DND-41 (cell line): ENCODE results near the gene RALGPS1.

Experiments
- ATAC-seq: fragments of 200-7000 bp; cut with Tn5 transposase; 3 replicates; pipeline ENCODE4 v1.9.1; 2021; ENCODE audit warnings: low read depth; ENCODE audit not compliant: insufficient read depth
- DNase-seq: peaks from one replicate; pipeline ENCODE4 v3.0.0-alpha.2; 2020
- H2AFZ ChIP-seq: 2 replicates; pipeline ENCODE4 v1.6.0; 2012; ENCODE audit warnings: low read depth, low read length
- H3K27ac ChIP-seq: 2 replicates; pipeline ENCODE4 v1.5.1; 2012; ENCODE audit warnings: low read length, inconsistent platforms
- H3K27me3 ChIP-seq: fragments of 200-600 bp; sonication (generic); 2 replicates; pipeline ENCODE4 v1.6.0; 2012; ENCODE audit warnings: low read length, mild to moderate bottlenecking, inconsistent platforms; ENCODE audit not compliant: insufficient read depth, poor library complexity
- H3K36me3 ChIP-seq: 2 replicates; pipeline ENCODE4 v1.5.1; 2012; ENCODE audit warnings: low read length, inconsistent platforms; ENCODE audit not compliant: insufficient read depth
- H3K4me1 ChIP-seq: 2 replicates; pipeline ENCODE4 v1.5.1; 2012; ENCODE audit warnings: mild to moderate bottlenecking, low read length; ENCODE audit not compliant: insufficient read depth
- H3K4me2 ChIP-seq: 2 replicates; pipeline ENCODE4 v1.6.0; 2012; ENCODE audit warnings: mild to moderate bottlenecking, moderate library complexity, low read length, inconsistent platforms; ENCODE audit not compliant: insufficient read depth
- H3K4me3 ChIP-seq, 2 experiments: fragments of 200-600 bp in 1 of 2; shearing (Covaris generic) in 1 of 2; 2 replicates each; pipeline ENCODE4 v1.5.1; 2012 to 2016; ENCODE audit warnings: inconsistent platforms in 2 of 2, low read length in 2 of 2, mild to moderate bottlenecking in 2 of 2, low read depth in 1 of 2, moderate library complexity in 1 of 2
- H3K79me2 ChIP-seq: 2 replicates; pipeline ENCODE4 v1.6.0; 2012; ENCODE audit warnings: low read length, inconsistent platforms; ENCODE audit not compliant: insufficient read depth
- H3K9ac ChIP-seq: 2 replicates; pipeline ENCODE4 v1.6.0; 2012; ENCODE audit warnings: low read depth, mild to moderate bottlenecking, inconsistent platforms, low read length, moderate library complexity
- H3K9me3 ChIP-seq: 2 replicates; pipeline ENCODE4 v1.5.1; 2012; ENCODE audit warnings: low read length, moderate library complexity, mild to moderate bottlenecking, inconsistent platforms; ENCODE audit not compliant: insufficient read depth, severe bottlenecking
- H4K20me1 ChIP-seq: 2 replicates; pipeline ENCODE4 v1.6.0; 2012; ENCODE audit warnings: low read length; ENCODE audit not compliant: insufficient read depth
- CTCF ChIP-seq: IDR thresholded peaks from 2 replicates; pipeline ENCODE4 v1.5.1; 2012; ENCODE audit warnings: borderline replicate concordance, low read length, moderate library complexity, mild to moderate bottlenecking; ENCODE audit not compliant: poor library complexity, severe bottlenecking; ENCODE audit errors: extremely low read depth
- EZH2 ChIP-seq: IDR thresholded peaks from 3 replicates; pipeline ENCODE4 v1.6.1; 2012; ENCODE audit warnings: borderline replicate concordance, low read depth, mild to moderate bottlenecking, moderate library complexity, low read length, inconsistent platforms; ENCODE audit not compliant: severe bottlenecking

The RALGPS1 gene

GRCh38 chr9:127064335-127064734 lies 149.8 kb downstream of the RALGPS1 start:
- H3K27me3 ChIP-seq: peaks cover 12% of the 10 kb centered on the region
- no peaks in the 10 kb centered on the region for H3K79me2 ChIP-seq

GRCh38 chr9:127065592-127065991 lies 151.0 kb downstream of the RALGPS1 start:
- no peak for TF ChIP-seq CTCF
- no peak for TF ChIP-seq EZH2
- H3K4me1 ChIP-seq: no peaks in the 10 kb centered on the region
- ATAC-seq (no peak), DNase-seq (no peak)
- no peaks in the 10 kb centered on the region for H4K20me1 ChIP-seq
- no peaks in the 10 kb centered on the region for H3K9me3 ChIP-seq
- H2AFZ ChIP-seq: no peak overlapping the region
- no peak overlapping the region for H3K9ac ChIP-seq
- no peaks in the 10 kb centered on the region for H3K36me3 ChIP-seq
- H3K27me3 ChIP-seq: peaks cover 8% of the 10 kb centered on the region
- no peak overlapping the region for H3K27ac ChIP-seq
- H3K79me2 ChIP-seq: no peaks in the 10 kb centered on the region
- H3K4me2 ChIP-seq: no peak overlapping the region
- H3K4me3 ChIP-seq: no peak overlapping the region

More at GRCh38 chr9:127064335-127064734, 149.8 kb downstream of the RALGPS1 start:
- no peak overlapping the region for H3K27ac ChIP-seq
- no peak overlapping the region for H2AFZ ChIP-seq
- TF ChIP-seq CTCF (no peak), EZH2 (no peak)
- no peaks in the 10 kb centered on the region for H3K4me1 ChIP-seq
- H4K20me1 ChIP-seq: peaks cover 2% of the 10 kb centered on the region; the same call in 1 of the 2 replicates
- no peaks in the 10 kb centered on the region for H3K36me3 ChIP-seq
- H3K4me2 ChIP-seq: no peak overlapping the region
- no peaks in the 10 kb centered on the region for H3K9me3 ChIP-seq
- no peak overlapping the region for H3K4me3 ChIP-seq
- no peak for DNase-seq
- H3K9ac ChIP-seq: no peak overlapping the region
- ATAC-seq: no peak

- H3K36me3 ChIP-seq: no peaks in the 10 kb centered on the region
- no peaks in the 10 kb centered on the region for H3K79me2 ChIP-seq
- DNase-seq (no peak), ATAC-seq (no peak)
- H3K4me2 ChIP-seq: no peak overlapping the region
- TF ChIP-seq CTCF (no peak), EZH2 (no peak)
- H3K27me3 ChIP-seq: peaks cover 8% of the 10 kb centered on the region
- no peaks in the 10 kb centered on the region for H4K20me1 ChIP-seq
- H3K4me3 ChIP-seq: no peak overlapping the region
- H3K9ac ChIP-seq: no peak overlapping the region
- no peak overlapping the region for H3K27ac ChIP-seq
- H3K9me3 ChIP-seq: no peaks in the 10 kb centered on the region
- H3K4me1 ChIP-seq: no peaks in the 10 kb centered on the region
- no peak overlapping the region for H2AFZ ChIP-seq
Observed at GRCh38 chr9:127066060-127066850, 151.7 kb downstream of the RALGPS1 start.
